Brain microvascular endothelial cell (primary cell): ENCODE data around the gene ANK3.

Experiments used
- DNase-seq: peaks from one replicate; pipeline ENCODE4 v3.0.0-alpha.2; 2020
- H3K27ac ChIP-seq: fragments of 250-450 bp; sonication (Bioruptor Pico); 2 replicates; pipeline ENCODE4 v1.5.1; 2020; ENCODE audit warnings: mild to moderate bottlenecking, moderate library complexity
- H3K27me3 ChIP-seq: fragments of 250-450 bp; sonication (Bioruptor Pico); replicated peaks from 2 replicates; pipeline ENCODE4 v1.5.1; 2020; ENCODE audit warnings: mild to moderate bottlenecking
- H3K36me3 ChIP-seq: fragments of 250-450 bp; sonication (Bioruptor Pico); replicated peaks from 2 replicates; pipeline ENCODE4 v1.5.1; 2020; ENCODE audit warnings: mild to moderate bottlenecking
- H3K4me3 ChIP-seq: 2 replicates; pipeline ENCODE4 v1.5.1; 2011; ENCODE audit warnings: low read depth, mild to moderate bottlenecking, control low read depth, low read length, moderate library complexity
- CTCF ChIP-seq: IDR thresholded peaks from 2 replicates; pipeline ENCODE4 v1.5.1; 2011; ENCODE audit warnings: low read depth, mild to moderate bottlenecking, moderate library complexity, low read length, control low read depth, inconsistent platforms; ENCODE audit errors: missing control alignments
- in situ Hi-C: cut with HindIII; loops from 2 replicates; pipeline ENCODE4 v1.10.0; 2017; ENCODE audit warnings: low sequenced_read_pairs, low pct_ligation_motif_present

Gene ANK3

DNA sequence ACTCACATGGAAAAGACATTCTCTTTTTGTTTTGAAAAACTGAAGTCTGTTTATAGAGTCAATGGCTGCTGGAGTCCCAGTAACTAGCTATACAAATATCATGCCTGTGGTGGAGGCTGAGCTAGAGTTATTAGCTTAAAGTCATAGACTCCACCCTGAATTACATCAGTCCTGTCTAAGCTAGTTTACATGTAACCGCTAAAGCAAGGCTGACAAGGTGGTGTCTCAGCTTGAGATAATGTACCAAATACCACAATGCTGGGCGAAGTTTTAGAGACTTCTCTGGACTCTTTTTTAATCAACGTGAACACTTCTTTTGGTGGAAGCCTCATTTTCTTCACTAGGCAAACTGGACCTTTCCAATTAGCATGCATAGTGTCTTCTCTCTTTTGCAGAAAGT is 219.4 kb downstream of the ANK3 start:
- Histone ChIP-seq H3K4me3 (no peak overlapping the region), H3K27ac (no peak overlapping the region), H3K36me3 (no peaks in the 10 kb centered on the region), H3K27me3 (no peaks in the 10 kb centered on the region)
- no peak for TF ChIP-seq CTCF
- in situ Hi-C loops, result no loop called here
- DNase-seq, result peak; percentile 40

- no peak for TF ChIP-seq CTCF
- Histone ChIP-seq H3K27me3 (no peaks in the 10 kb centered on the region), H3K27ac (no peak overlapping the region), H3K4me3 (no peak overlapping the region), H3K36me3 (no peaks in the 10 kb centered on the region)
- DNase-seq, result no peak
- in situ Hi-C loops, result no loop called here
Measured at GRCh38 chr10:60169111-60169510, 220.6 kb downstream of the ANK3 start.

DNA sequence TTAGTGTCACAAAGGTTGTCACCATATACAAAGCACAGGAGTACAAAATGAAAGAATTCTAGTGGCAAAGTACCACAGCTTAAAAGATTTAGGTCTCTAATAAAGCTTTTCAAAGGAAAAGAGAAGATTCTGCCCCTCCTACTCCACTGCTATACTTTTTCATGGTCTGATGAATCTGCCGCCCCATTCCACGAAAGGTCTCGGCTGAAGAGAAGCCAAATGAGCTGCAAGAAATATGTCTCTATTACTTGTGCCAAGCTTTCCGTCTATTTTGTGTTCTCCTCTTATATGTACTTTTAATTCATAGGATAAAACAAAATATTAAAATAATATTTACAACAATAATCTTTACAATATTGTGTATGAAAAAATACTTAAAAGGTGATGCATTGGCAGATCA is 222.6 kb downstream of the ANK3 start:
- H3K27ac ChIP-seq, result no peak overlapping the region
- in situ Hi-C loops, result no loop called here
- H3K36me3 ChIP-seq, result no peaks in the 10 kb centered on the region
- H3K4me3 ChIP-seq, result no peak overlapping the region
- DNase-seq, result no peak
- H3K27me3 ChIP-seq, result no peaks in the 10 kb centered on the region
- no peak for TF ChIP-seq CTCF

DNA sequence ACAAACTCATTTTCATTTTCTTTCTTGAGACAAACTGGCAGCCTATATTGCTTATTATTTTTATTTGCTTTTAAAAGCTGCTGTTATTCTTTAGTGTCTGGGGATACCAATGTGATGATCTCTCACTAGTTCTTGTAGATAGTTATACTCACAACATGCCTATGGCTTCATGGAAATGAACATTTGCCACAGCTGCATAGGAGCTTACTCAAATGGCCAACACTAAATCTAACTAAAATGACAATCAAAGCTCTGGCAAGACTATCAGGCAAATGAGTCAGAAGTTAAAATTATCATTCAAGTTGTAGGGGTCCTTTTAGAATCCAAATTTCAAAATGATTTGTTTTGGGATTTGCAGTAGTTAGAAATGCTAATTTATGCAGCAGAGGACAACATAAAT is 225.9 kb downstream of the ANK3 start:
- no peaks in the 10 kb centered on the region for H3K36me3 ChIP-seq
- no peak for TF ChIP-seq CTCF
- H3K4me3 ChIP-seq, result no peak overlapping the region
- in situ Hi-C loops, result no loop called here
- no peak for DNase-seq
- no peaks in the 10 kb centered on the region for H3K27me3 ChIP-seq
- H3K27ac ChIP-seq, result no peak overlapping the region

DNA sequence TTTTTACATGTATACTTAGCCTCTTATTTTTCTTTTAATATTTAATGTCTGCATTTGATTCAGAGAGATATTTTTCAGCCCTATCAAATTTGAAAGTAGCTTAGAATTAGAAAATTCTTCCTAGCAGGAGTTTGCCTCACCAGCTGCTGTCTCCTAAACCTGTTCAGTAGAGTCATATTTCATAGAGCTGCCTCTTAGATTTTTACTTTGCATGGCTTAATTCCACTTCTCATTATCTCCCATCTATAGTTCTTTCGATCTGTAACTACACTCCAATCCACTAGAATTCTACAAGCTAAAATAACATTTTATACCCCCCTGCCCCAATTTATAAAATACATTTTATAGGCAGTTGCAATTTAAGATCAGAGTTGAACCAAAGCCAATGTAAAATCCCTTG is 227.0 kb downstream of the ANK3 start:
- Histone ChIP-seq H3K27me3 (no peaks in the 10 kb centered on the region), H3K27ac (no peak overlapping the region), H3K36me3 (no peaks in the 10 kb centered on the region), H3K4me3 (no peak overlapping the region)
- TF ChIP-seq CTCF, result no peak
- in situ Hi-C loops, result no loop called here
- DNase-seq, result no peak

DNA sequence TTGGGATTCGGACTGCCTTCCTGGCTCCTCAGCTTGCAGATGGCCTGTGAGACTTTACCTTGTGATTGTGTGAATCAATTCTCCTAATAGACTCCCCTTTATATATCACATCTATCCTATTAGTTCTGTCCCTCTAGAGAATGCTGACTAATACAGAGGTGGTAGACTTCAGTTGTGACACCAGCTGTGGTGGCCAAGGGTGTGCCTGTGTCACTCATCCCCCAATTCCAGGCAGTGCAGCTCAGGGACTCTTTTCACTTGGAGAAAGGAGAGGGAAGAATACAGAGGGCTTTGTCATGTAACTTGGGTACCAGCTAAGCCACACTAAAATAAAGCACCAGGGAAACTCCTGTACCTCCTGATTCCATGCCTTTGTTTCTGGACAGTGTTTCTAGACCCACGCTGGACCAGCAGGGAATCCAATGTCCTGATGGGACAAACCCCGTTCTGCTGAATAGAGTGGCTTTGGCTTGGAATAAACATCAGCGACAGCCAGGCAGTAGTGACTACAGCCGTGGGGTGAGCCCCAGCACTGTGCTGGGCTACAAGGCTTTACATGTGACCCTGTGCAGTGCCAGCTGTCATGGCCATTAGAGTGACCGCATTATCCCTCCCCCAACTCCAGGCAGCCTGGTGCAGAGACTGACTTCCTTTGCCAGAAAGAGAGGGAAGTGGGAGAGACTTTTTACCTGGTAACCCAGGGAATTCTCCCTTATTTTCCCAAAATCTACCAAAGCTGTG is 233.6 kb downstream of the ANK3 start:
- DNase-seq, result no peak
- in situ Hi-C loops, result no loop called here
- Histone ChIP-seq H3K4me3 (no peak overlapping the region), H3K27me3 (no peaks in the 10 kb centered on the region), H3K27ac (no peak overlapping the region), H3K36me3 (no peaks in the 10 kb centered on the region)
- TF ChIP-seq CTCF, result no peak
